ENCODE data around the gene CNTF.
"Not testable (repeated sequence)": the region's sequence is repeated elsewhere in the genome, so short reads cannot be mapped to it uniquely, and the experiment has no call there.

Gene CNTF, protein sequence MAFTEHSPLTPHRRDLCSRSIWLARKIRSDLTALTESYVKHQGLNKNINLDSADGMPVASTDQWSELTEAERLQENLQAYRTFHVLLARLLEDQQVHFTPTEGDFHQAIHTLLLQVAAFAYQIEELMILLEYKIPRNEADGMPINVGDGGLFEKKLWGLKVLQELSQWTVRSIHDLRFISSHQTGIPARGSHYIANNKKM

DNA sequence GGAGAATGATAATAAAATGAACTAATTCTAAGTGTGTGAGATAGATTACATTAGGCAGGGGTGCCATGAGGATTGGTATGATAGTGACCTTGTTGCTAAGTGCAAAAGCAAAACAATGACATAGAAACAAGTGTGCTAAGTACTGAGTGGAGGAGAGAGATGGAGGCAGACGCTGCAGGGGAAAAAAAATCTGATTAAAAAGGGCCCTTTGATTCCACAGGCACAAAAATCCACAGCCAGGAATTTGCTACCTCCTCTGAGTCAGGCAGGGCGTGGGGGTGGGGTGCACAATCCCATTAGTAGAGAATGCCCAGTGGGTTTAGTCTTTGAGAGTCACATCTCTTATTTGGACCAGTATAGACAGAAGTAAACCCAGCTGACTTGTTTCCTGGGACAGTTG is at the start of gene CNTF:
CNTF (plus strand) TSS at position 322 of the 400 bp plus-strand sequence. CDS start 88 bp downstream, outside the sequence.
- DNase-seq = no peak
- in situ Hi-C loops (cut with MboI; ENCODE audit: low pct_unique_long_range_greater_than_20kb, low sequenced_read_pairs) = no loop called here

DNA sequence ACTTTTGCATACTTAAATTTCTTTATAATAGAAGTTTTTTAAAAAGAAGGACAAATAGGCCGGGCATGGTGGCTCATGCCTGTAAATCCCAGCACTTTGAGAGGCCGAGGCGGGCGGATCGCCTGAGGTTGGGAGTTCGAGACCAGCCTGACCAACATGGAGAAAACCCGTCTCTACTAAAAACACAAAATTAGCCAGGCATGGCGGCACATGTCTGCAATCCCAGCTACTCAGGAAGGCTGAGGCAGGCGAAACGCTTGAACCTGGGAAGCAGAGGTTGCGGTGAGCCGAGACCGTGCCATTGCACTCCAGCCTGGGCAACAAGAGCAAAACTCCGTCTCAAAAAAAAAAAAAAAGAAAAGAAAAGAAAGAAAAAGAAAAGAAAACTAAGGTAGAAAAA is 49.6 kb upstream of the CNTF start:
- in situ Hi-C loops (cut with MboI; ENCODE audit: low pct_unique_long_range_greater_than_20kb, low sequenced_read_pairs); DNase-seq: not testable (repeated sequence)

DNA sequence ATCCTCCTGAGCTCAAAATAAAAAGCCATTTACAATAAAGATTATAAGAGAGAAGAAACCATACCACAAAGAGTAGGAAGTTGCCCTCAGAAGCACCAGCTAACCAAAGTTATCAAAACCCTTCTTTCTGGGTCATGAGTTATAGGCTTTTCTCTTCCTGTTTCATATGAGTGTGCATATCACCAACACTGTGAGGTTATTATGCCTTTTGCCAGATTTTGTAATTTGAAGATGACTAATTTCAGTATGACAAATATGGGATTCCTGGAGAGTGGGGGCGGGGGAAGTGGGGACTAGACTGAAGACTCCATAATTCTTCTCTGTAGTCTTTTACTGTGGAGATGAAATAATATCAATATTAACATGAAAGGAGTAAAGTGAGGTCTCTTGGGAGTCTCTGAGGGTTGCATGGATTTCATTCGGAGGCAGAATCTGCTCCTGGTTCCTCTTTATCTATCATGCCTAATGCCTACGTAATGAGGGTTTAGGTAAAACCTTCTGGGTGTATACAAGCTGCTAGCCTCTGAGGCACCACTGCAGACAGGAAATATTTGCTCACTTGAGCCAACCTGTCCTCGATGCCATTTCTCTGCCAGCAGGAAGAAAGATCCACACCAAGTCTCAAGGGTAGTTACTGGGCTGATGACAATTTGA is 48.9 kb upstream of the CNTF start:
- in situ Hi-C loops (cut with MboI; ENCODE audit: low pct_unique_long_range_greater_than_20kb, low sequenced_read_pairs) = no loop called here
- peak; percentile 69 for DNase-seq

DNA sequence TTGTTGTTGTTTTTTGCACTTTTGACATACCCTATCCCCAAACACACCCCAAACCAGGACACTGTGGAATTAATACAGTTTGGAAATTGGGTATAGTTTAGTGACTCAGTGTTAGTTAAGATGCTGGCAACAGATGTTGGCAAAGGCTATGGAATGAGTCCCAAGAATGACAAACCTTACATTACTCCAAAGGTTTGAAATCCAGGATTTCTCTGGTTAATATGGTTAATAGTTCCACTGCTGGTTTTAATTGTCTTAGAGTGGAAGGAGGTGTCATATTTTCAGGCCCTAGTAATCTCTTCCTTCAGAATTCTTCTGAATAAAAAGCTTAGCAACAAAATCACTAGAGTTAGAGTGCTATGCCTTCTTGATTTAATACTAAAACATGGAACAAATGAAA is 47.6 kb upstream of the CNTF start:
- no peak for DNase-seq
- in situ Hi-C loops (cut with MboI; ENCODE audit: low pct_unique_long_range_greater_than_20kb, low sequenced_read_pairs) = no loop called here

DNA sequence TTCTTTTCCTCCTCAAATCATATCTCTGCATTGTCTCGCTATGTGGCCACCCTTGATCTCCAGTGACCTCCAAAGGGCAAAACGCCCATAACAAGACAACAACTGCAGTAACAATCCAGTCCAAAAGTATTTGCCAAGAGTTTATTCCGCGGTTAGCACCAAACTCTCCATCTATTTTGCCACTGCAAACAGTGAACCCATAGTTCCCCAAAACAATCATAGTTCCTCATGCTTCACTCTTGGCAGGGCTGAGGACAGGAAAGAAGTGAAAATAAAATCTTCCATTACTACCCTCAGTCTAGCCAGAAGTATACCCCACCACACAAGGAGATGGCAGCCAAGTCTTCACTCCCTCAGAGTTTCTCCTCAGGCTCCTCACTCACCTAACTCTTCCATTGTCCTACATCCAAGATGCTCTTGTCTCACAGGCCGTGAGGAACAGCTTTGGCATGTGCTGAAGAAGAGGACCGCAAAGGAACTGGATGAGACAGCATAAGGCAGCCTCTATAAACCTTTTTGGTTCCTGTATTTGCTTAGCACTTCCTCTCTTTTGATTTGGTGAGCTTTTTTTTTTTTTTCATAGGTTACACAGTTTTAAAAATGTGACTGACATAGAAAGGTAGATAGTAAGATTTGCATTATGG is 47.0 kb upstream of the CNTF start, which contains the start of gene LPXN:
LPXN (minus strand) TSS at position 480 of the 644 bp plus-strand sequence; CDS start at position 396, 84 bp downstream.
- DNase-seq = peak; percentile 93
- in situ Hi-C loops (cut with MboI; ENCODE audit: low pct_unique_long_range_greater_than_20kb, low sequenced_read_pairs) = no loop called here

DNA sequence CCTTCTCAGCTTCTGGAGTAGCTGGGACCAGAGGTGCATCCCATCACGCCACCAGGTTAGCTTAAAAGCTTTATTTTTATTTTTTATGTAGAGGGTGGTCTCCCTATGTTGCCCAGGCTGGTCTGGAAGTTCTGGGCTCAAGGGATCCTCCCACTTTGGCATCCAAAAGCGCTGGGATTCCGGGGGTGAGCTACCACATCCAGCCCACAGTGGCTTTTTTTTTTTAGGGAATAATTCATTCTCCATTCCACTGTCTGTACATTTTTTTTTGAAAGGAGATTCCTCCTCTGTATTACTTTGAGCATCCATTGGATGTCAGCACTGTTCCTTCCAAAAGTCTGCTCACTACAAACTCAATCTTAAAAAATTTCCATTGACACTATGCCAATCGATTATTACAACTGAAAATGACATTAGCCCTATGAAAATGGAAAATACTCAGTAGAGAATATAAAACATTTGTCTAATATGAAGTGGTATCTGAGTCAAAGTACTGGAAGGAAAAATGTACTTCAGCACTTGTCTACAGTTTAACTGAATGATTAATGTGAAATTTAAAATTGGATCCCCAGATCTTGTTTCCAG is 45.5 kb upstream of the CNTF start:
- DNase-seq = peak; percentile 65
- in situ Hi-C loops (cut with MboI; ENCODE audit: low pct_unique_long_range_greater_than_20kb, low sequenced_read_pairs) = no loop called here

DNA sequence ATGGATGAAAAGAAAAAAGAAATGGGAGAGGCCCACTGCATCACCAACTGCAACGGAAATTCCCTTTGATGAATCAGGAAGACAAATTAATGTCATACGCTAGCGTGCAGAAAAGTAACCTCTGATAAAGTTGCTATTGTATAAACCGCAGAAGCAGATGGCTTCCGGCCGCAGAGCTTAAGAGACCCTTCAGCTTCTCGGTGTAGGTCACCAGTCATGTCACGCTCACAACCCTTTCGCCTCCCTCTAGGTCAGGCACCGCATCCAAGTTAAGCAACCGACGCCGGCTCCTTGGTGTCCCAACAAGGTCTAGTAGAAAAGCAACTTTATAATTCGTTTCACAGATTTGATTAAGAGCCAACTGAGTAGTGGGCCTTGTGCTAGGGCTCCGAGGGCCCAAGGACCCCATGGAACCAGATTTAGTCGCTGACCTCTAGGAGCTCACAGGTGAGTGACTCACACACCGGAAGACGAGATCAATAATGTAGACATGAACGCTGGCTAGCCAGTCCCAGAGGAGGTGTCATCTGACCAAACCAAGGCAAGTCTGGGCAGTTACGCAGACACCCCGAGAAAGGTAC is 44.8 kb upstream of the CNTF start:
- peak; percentile 94 for DNase-seq
- in situ Hi-C loops (cut with MboI; ENCODE audit: low pct_unique_long_range_greater_than_20kb, low sequenced_read_pairs) = no loop called here

DNA sequence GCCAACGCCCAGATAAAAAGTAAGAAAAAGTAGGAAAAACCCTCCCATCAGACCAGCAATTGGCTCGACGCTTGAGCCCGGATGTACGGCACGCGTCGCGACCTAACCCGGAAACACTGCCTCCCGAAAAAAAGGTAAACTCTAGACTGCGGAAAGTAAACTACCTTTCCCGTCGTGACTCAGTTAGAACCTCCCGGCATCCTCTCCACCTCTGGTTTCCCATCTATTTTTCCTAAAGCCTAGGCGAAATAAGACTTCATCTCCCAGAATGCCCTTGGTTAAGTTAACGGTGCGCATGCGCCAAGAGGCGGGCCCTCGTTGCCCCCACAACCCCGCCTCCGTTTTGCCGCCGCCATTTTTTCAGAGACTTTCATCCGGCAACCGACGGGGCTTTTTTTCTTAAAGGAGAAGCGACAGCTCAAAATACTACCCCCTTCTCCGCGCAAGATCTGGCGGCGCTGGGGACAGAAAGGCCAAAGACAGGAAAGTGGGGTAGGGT is 44.3 kb upstream of the CNTF start:
- in situ Hi-C loops (cut with MboI; ENCODE audit: low pct_unique_long_range_greater_than_20kb, low sequenced_read_pairs) = no loop called here
- DNase-seq = peak; percentile 96

DNA sequence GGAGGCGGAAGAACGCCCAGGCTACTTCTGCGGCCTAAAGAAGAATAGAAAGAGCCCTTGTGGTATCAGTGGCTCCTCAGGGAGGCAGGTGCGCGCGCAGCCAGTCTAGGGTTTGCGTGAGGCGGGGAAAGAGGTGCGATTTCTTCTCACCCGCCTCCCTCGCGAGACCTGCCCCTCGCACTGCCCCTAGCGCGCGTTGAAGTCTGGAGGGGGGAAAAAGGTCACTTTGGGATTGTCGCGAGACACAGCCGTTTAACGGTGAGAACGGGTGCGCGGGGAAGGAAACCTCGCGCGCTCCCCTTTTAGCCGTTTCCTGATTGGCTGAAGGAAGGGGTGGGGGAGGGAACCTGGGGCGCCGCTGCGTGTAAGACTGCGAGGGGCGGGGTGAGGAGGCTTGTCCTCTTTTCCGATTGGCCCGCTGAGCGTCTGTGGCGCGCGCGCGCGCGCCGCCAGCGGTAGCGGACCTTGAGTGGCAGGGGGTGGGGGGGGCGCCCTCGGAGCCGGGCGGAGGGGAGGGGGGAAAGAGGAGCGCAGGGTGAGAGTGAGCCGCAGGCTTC is 43.8 kb upstream of the CNTF start, which contains the start of gene ZFP91:
ZFP91 (plus strand) TSS at position 429 of the 557 bp plus-strand sequence. CDS start 219 bp downstream, outside the sequence.
- peak; percentile 97 for DNase-seq
- in situ Hi-C loops (cut with MboI; ENCODE audit: low pct_unique_long_range_greater_than_20kb, low sequenced_read_pairs) = no loop called here

DNA sequence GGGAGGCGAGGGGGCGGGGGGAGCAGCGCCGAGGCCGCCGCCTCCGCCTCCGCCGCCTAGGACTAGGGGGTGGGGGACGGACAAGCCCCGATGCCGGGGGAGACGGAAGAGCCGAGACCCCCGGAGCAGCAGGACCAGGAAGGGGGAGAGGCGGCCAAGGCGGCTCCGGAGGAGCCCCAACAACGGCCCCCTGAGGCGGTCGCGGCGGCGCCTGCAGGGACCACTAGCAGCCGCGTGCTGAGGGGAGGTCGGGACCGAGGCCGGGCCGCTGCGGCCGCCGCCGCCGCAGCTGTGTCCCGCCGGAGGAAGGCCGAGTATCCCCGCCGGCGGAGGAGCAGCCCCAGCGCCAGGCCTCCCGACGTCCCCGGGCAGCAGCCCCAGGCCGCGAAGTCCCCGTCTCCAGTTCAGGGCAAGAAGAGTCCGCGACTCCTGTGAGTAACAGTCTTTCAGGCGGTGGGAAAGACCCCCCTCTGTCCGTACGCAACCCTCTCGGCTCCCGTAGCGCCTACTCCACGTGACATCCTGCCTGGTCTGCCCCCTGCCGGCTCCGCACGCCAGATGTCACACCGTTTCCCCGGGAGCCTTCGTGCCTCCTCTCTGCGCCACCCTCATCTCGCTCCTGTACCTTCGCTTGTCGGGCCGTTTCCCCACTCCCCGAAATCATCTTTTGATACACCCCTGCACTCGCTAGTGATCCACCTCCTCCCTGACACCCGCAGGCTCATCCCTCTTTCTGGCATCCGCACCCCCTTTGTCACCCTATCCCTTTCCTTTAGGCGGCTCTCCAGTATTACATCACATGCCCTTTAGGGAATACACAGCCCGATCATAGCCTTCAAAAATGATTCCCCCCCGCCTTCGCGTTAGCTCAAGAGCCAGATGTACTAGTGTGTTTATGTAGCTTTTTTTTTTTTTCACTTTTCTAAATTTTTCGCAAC is 43.0 kb upstream of the CNTF start:
- peak; percentile 91 for DNase-seq
- in situ Hi-C loops (cut with MboI; ENCODE audit: low pct_unique_long_range_greater_than_20kb, low sequenced_read_pairs) = no loop called here

DNA sequence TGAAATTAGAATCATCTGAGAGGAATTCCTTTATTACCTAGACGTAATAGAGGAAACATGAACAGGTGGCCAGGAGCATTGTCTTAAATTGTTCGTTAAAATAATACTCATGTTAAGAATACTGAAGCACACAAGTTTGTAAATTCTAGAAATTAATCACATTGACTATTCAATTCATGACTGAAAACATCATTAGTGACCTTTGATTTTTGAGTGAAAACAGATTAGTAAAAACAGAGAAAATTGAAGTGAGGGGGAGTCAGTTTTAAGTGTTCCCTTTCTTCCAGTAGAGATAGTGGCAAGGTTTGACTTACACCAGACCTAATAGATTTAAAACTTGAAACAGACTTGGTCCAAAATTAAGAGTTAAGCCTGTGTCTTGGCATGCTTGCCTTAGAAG is 42.2 kb upstream of the CNTF start:
- DNase-seq = no peak
- in situ Hi-C loops (cut with MboI; ENCODE audit: low pct_unique_long_range_greater_than_20kb, low sequenced_read_pairs) = no loop called here

DNA sequence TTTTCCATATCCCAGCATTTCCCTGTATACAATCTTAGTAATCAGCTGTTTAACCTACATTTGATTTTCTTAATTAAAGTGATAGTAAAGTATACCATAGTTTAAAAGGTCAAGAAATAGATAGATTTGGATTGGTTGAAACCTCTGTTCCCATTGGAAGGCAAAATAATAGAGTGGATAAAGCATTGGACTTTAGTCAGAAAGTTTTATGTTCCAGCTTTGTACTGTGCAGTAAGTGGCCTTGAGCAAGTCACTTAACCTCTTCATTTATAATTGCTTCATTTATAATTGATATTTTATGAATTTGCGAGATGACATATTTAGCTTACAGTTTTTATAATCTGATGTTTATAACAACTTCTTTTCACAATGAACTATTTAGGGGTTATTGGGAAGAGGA is 40.0 kb upstream of the CNTF start:
- no peak for DNase-seq
- in situ Hi-C loops (cut with MboI; ENCODE audit: low pct_unique_long_range_greater_than_20kb, low sequenced_read_pairs) = no loop called here

DNA sequence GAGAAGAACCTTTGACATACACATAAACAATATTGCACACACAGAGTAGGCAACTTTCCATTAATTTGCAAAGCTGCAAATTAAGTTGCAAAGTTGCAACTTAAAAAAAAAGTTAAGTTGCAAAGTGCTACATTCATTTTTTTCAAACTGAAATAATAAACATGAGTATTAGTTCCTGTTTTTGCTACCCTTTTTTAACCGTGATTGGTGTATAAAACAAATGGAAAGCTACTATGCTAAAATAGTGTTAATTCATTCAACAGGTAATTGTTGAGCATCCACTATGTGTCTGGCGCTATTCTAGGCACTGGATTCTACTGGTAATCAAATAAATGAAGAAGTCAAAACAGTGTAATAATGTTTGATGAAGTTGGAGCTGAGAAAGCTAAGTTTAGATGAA is 35.5 kb upstream of the CNTF start:
- in situ Hi-C loops (cut with MboI; ENCODE audit: low pct_unique_long_range_greater_than_20kb, low sequenced_read_pairs) = no loop called here
- DNase-seq = no peak

DNA sequence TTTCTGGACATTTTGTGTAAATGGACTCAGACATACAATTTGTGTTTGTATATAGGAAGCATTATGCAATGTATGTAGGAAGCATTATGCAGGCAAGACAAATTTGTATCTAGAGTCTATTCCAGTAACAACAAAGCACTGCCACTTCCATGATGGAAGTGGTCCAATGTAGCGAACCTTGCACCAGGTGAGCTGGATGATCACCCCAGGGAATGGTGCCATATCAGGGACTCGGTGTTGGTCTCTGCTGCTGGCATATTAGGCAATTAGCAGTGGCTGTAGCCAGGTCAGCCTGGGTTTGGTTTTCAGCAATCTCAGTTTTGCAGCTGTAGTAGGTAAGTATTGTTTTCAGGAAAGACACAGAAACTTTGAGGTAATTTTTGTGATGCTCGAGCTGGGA is 30.8 kb upstream of the CNTF start:
- no peak for DNase-seq
- in situ Hi-C loops (cut with MboI; ENCODE audit: low pct_unique_long_range_greater_than_20kb, low sequenced_read_pairs) = no loop called here

DNA sequence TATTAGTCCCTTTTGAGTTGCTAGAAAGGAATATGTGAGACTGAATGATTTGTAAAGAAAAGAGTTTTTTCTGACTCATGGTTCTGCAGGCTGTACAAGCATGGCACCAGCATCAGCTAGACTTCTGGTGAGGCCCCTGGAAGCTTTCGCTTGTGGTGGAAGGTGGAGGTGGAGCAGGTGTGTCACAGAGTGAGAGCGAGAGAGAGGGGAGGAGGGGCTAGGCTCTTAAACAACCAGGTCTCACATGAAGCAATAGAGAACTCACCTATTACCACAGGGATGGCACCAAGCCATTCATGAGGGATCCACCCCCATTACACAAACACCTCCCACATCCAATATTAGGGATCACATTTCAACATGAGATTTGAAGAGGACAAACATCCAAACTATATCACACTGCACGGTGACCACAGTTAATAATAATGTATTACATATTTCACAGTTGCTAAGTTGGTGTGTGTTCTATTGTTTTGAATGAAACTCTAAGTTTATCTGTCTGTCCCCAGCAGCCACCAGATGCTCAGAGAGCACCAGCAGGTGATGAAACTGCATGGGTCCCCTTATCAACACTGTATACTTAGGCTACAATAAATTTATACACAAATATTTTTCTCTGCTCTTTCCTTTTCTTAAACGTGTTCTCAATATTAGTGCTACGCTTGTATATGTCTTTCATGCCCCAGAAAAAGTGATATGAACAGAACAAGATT is 29.5 kb upstream of the CNTF start:
- no peak for DNase-seq
- in situ Hi-C loops (cut with MboI; ENCODE audit: low pct_unique_long_range_greater_than_20kb, low sequenced_read_pairs) = no loop called here

DNA sequence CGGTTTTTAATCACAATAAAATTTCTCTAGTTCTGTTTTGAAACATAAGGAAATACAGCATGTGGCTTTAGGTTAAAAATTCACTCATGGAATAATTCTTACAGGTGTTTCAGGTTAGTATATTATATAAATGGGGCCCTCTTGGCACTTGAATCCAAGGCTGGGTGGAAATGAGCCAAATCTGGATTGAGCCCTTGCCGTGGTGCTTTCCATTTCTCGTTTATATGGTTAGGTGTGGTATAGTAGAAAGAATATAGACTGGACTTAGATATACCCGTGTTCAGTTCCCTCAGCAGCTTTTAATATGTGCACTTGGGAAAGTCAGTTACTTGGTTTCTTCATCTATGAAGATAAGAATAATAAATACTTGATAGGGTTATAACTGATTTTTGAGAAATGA is 27.6 kb upstream of the CNTF start:
- no peak for DNase-seq
- in situ Hi-C loops (cut with MboI; ENCODE audit: low pct_unique_long_range_greater_than_20kb, low sequenced_read_pairs) = no loop called here

DNA sequence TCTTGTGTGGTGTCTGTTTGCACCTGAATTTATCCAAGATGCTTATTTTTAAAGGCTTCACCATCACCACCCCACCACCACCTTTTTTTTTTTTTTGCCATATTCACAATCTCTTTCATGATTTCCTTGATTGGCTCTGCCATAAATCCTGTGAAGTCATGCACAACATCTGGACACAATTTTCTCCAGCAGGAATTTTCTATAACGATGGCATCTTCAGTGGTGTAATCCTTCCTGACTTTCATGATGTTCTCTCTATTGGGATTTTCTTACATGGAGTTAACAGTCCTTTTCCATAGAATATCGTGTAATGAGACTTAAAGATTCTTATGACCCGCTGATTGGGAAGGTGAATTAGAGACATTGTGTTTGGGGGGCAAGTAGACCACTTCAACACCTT is 25.8 kb upstream of the CNTF start:
- in situ Hi-C loops (cut with MboI; ENCODE audit: low pct_unique_long_range_greater_than_20kb, low sequenced_read_pairs) = no loop called here

More for the DNA sequence above, 25.8 kb upstream of the CNTF start:
- DNase-seq = no peak
